Caco-2 (cell line): Measurements from ENCODE around the gene TFB2M. TPM values are rescaled to one million over a fixed set of nuclear protein-coding genes. Genes with fewer than 3 reads are reported as not detected.

Source experiments
- BruUV-seq: library from RNA; stranded (reverse); fragments of 400-500 nt; replicated peaks from 2 replicates; lab custom pipeline; 2021; lab: Mats Ljungman, UMichigan
- CTCF ChIA-PET: fragments of 300-600 bp; sonication (Branson Sonifier 250); formaldehyde crosslinking; loops from one replicate; lab custom pipeline; 2022; ENCODE audit warnings: antibody characterized with exemption; lab: Charles Lee
- POLR2A ChIA-PET: fragments of 300-600 bp; sonication (Branson Sonifier 250); formaldehyde crosslinking; loops from one replicate; lab custom pipeline; 2022; ENCODE audit warnings: antibody characterized with exemption; lab: Charles Lee
- DNase-seq, 2 experiments: peaks; one replicate each; pipeline versions ENCODE4 v3.0.0 to v3.0.0-alpha.2; 2020 to 2022
- H3K27me3 ChIP-seq: replicated peaks from 2 replicates; pipeline ENCODE4 v1.6.0; 2011; ENCODE audit warnings: low read length; ENCODE audit not compliant: control insufficient read depth, insufficient read depth
- H3K36me3 ChIP-seq: 2 replicates; pipeline ENCODE4 v1.5.1; 2011; ENCODE audit warnings: low read length; ENCODE audit not compliant: control insufficient read depth, insufficient read depth
- H3K4me1 ChIP-seq: fragments of 250-450 bp; sonication (Bioruptor Pico); 2 replicates; pipeline ENCODE4 v1.5.1; 2020; ENCODE audit warnings: mild to moderate bottlenecking
- H3K4me3 ChIP-seq: 2 replicates; pipeline ENCODE4 v1.5.1; 2011; ENCODE audit warnings: low read depth, mild to moderate bottlenecking, control low read depth, low read length
- H3K9me3 ChIP-seq: fragments of 250-450 bp; sonication (Bioruptor Pico); 2 replicates; pipeline ENCODE4 v1.5.1; 2020; ENCODE audit warnings: mild to moderate bottlenecking, moderate library complexity
- H3K27ac Mint-ChIP-seq: one replicate; pipeline ENCODE4 v1.8.0; 2022; ENCODE audit warnings: mixed read lengths; ENCODE audit not compliant: unreplicated experiment
- H3K27me3 Mint-ChIP-seq: one replicate; pipeline ENCODE4 v1.8.0; 2022; ENCODE audit warnings: mixed read lengths; ENCODE audit not compliant: insufficient read depth, unreplicated experiment
- H3K36me3 Mint-ChIP-seq: one replicate; pipeline ENCODE4 v1.8.0; 2022; ENCODE audit warnings: mild to moderate bottlenecking, mixed read lengths; ENCODE audit not compliant: insufficient read depth, unreplicated experiment
- H3K4me1 Mint-ChIP-seq: one replicate; pipeline ENCODE4 v1.8.0; 2022; ENCODE audit warnings: low read depth, mixed read lengths; ENCODE audit not compliant: unreplicated experiment
- H3K4me3 Mint-ChIP-seq: one replicate; pipeline ENCODE4 v1.8.0; 2022; ENCODE audit warnings: mild to moderate bottlenecking, moderate library complexity, mixed read lengths; ENCODE audit not compliant: unreplicated experiment
- H3K9me3 Mint-ChIP-seq: one replicate; pipeline ENCODE4 v1.8.0; 2022; ENCODE audit warnings: mixed read lengths; ENCODE audit not compliant: unreplicated experiment
- intact Hi-C: fragments of 100-400 bp; cut with micrococcal nuclease; formaldehyde crosslinking; loops from one replicate; pipeline ENCODE4 v1.10.0; 2022; ENCODE audit not compliant: unreplicated experiment
- total RNA-seq: library from RNA; stranded (reverse); gene quantifications from 2 replicates; pipeline ENCODE4 v1.2.3, GENCODE V29; 2022
- TF ChIP-seq, protein P1 (sequence below), 2 experiments: fragments of 200-600 bp in 1 of 2; IDR thresholded peaks; 1 replicate in 1 of 2; 2 replicates in 1 of 2; pipeline versions ENCODE4 v1.5.1 to v1.8.0; 2011 to 2022; ENCODE audit warnings: antibody characterized with exemption in 1 of 2, control low read depth in 1 of 2, inconsistent platforms in 1 of 2, low read depth in 1 of 2, low read length in 1 of 2, mild to moderate bottlenecking in 1 of 2, moderate library complexity in 1 of 2; ENCODE audit not compliant: insufficient read depth in 1 of 2, severe bottlenecking in 1 of 2, unreplicated experiment in 1 of 2

The TFB2M gene
- total RNA-seq, 1 experiment from 2014 or later: 23.9 TPM

- no TSS peak for BruUV-seq
- intact Hi-C loops: no loop called here
Observed at GRCh38 chr1:246569248-246570238, 3.5 kb upstream of the TFB2M start.

GRCh38 chr1:246567646-246568235 is 1.7 kb upstream of the TFB2M start:
- Histone ChIP-seq H3K9me3 (no peaks in the 10 kb centered on the region), H3K36me3 (no peaks in the 10 kb centered on the region), H3K4me1 (peaks cover 4% of the 10 kb centered on the region; the same call in 1 of the 2 replicates), H3K4me3 (peak overlapping the region; percentile 71), H3K27me3 (no peaks in the 10 kb centered on the region)
- DNase-seq: no peak
- Mint-ChIP-seq H3K36me3 (peaks cover 23% of the 10 kb centered on the region), H3K4me3 (peak overlapping the region; percentile 93), H3K4me1 (peaks cover 8% of the 10 kb centered on the region), H3K27ac (peak overlapping the region; percentile 90), H3K9me3 (no peaks in the 10 kb centered on the region), H3K27me3 (no peaks in the 10 kb centered on the region)
- ChIA-PET POLR2A (interaction anchor here (0.6 kb wide), 1 partner anchor 41 kb away, joined by 3 read pairs; no protein-coding TSS in a partner anchor), CTCF (no interaction called here)
- TF ChIP-seq, protein P1, sequence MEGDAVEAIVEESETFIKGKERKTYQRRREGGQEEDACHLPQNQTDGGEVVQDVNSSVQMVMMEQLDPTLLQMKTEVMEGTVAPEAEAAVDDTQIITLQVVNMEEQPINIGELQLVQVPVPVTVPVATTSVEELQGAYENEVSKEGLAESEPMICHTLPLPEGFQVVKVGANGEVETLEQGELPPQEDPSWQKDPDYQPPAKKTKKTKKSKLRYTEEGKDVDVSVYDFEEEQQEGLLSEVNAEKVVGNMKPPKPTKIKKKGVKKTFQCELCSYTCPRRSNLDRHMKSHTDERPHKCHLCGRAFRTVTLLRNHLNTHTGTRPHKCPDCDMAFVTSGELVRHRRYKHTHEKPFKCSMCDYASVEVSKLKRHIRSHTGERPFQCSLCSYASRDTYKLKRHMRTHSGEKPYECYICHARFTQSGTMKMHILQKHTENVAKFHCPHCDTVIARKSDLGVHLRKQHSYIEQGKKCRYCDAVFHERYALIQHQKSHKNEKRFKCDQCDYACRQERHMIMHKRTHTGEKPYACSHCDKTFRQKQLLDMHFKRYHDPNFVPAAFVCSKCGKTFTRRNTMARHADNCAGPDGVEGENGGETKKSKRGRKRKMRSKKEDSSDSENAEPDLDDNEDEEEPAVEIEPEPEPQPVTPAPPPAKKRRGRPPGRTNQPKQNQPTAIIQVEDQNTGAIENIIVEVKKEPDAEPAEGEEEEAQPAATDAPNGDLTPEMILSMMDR (IDR thresholded peaks at IDR 0.05; ENCODE audit: insufficient read depth in 1 of 2, low read depth in 1 of 2, low read length in 1 of 2, severe bottlenecking in 1 of 2, unreplicated experiment in 1 of 2): no peak
- BruUV-seq: TSS peak; percentile 44
- intact Hi-C loops: loop anchor here (2.0 kb wide), 1 partner anchor 15 kb away; no protein-coding TSS in a partner anchor

More at GRCh38 chr1:246569248-246570238, 3.5 kb upstream of the TFB2M start:
- Histone ChIP-seq H3K27me3 (no peaks in the 10 kb centered on the region), H3K36me3 (no peaks in the 10 kb centered on the region), H3K9me3 (no peaks in the 10 kb centered on the region), H3K4me1 (peaks cover 4% of the 10 kb centered on the region; the same call in 1 of the 2 replicates), H3K4me3 (no peak overlapping the region)
- no peaks in the 10 kb centered on the region for H3K9me3 Mint-ChIP-seq
- H3K36me3 Mint-ChIP-seq: peaks cover 16% of the 10 kb centered on the region
- TF ChIP-seq, protein P1 (IDR thresholded peaks at IDR 0.05; ENCODE audit: insufficient read depth in 1 of 2, low read depth in 1 of 2, low read length in 1 of 2, severe bottlenecking in 1 of 2, unreplicated experiment in 1 of 2): no peak
- DNase-seq: no peak
- POLR2A ChIA-PET: no interaction called here
- H3K27me3 Mint-ChIP-seq: no peaks in the 10 kb centered on the region
- peak overlapping the region; percentile 24 for H3K27ac Mint-ChIP-seq
- CTCF ChIA-PET: no interaction called here
- no peak overlapping the region for H3K4me3 Mint-ChIP-seq
- H3K4me1 Mint-ChIP-seq: peaks cover 8% of the 10 kb centered on the region
